GM19351 (cell line): ENCODE results near the gene YAE1.

Experiments
- ATAC-seq: cut with Tn5 transposase; IDR thresholded peaks from one replicate; pipeline ENCODE4 v1.9.1; 2021; ENCODE audit warnings: mild to moderate bottlenecking, moderate library complexity; ENCODE audit not compliant: unreplicated experiment

YAE1 gene

DNA sequence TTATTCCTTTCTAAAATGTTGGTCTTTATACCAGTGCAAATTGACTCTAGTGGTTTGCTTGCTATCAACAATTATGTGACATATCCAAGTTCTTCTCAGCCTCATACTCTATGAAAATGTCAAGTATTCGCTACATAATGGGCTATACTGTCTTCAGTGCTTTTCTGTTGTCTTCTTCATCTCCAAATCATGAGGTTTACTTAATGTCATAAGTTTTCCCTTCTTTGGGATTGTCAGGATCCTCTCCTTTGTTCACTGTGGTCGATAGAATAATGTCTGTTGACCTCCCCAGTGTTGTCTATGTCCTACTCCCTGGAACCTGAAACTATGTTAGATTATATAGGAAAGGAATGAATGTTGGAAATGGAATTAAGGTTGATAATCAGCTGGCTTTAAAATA, 40.7 kb downstream of the YAE1 start:
- no peak for ATAC-seq

GRCh38 chr7:39607865-39608264, 41.7 kb downstream of the YAE1 start:
- no peak for ATAC-seq

DNA sequence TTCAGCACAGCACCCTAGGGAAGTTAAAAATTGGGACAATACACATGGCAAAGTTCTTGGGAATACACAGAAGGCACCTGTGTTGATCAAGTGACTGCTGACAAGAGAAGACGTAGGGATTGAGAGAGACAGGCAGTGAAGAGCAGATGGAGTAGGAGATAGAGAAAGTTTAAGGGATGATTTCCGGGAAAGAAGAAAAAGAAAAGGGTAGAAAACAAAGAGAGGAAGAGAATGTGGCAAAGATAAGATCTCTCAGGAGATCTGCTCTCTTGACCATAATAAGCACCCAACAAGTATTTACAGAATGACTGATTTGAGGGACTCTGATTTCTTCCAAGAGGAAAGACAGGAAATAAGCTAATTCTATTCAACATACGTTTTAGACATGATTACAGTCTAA, 42.1 kb downstream of the YAE1 start:
- no peak for ATAC-seq

DNA sequence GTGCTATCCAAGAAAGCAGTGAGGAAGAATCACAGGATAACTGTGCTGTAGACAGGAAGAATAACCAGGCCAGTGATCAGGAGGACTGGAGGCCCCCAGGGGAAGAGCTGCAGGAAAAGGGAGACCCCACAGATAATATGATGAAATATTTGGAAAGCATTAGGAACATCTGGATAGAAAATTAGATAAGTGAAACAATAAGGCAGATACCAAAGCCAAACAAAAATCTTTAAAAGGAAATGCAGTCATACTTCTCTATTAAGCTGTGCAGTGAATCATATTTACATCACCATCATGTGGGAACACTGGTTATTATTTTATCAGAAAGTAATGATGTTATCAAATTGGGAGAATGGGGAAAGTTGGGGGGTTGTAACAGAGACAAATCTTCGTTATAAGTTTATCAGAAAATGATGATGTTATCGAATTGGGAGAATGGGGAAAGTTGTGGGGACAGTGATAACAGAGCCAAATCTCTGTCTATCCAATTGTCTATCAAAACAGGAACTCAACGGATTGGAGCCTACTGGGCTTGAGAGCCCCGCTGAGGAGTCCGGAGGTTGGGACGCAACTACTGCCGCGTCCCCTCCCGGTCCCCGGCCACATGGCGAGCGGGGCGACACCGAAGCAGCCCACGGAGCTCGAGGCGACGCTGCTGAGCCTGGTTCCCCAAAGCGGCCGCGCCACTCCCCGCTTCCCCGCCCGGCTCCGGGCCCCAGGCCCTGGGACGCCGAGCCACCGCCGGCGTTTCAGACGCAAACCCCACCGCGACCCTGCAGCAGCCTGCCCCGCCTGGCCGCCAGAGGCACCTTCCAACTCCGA, 43.1 kb downstream of the YAE1 start:
- ATAC-seq: peak; percentile 69

- ATAC-seq: peak; percentile 12
These were observed 43.7 kb downstream of the YAE1 start for GRCh38 chr7:39609935-39610263.

DNA sequence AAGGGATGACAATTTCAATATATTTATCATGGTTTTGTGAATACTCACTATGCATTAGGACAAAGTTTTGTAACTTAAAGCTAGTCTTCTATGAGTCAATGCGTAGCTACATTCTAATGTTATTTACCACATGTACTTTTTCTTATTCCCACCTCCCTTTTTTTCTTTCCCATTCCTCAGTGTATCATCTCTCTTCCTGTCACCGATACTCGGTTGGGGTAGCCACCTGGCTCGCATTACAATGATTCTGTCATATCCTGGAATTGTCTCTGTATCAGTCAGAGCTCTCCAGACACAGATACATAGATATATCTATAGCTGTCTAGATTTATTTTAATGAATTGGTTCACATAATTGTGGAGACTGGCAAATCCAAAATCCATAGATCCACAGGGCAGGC, 47.4 kb downstream of the YAE1 start:
- no peak for ATAC-seq

- ATAC-seq: no peak
These were observed 48.1 kb downstream of the YAE1 start for GRCh38 chr7:39614299-39614698.

- no peak for ATAC-seq
These were observed 49.3 kb downstream of the YAE1 start for GRCh38 chr7:39615350-39615975.

- no peak for ATAC-seq
These were observed 49.9 kb downstream of the YAE1 start for GRCh38 chr7:39616138-39616537.

GRCh38 chr7:39617005-39617404, 50.8 kb downstream of the YAE1 start:
- ATAC-seq: no peak

DNA sequence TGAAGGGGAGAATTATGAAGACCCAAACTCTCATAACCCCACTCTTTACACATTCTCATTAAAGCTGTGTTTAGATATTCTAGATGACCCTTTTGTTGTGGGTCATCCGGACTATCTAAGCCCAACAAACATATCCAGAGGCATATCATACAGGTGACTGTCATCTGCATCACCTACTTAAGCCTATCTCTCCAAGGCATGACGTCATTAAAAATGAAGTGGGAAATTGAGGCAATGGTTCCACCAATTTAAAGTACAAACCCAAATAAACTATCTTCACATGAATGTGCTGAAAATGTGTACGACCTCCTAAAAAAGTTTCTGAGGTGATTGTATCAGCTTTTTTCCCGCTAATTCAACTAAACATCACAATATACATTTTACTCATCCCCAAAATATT, 52.7 kb downstream of the YAE1 start:
- no peak for ATAC-seq

- no peak for ATAC-seq
These were observed 54.3 kb downstream of the YAE1 start for GRCh38 chr7:39620486-39620885.

- ATAC-seq: no peak
These were observed 55.1 kb downstream of the YAE1 start for GRCh38 chr7:39621261-39621660.

DNA sequence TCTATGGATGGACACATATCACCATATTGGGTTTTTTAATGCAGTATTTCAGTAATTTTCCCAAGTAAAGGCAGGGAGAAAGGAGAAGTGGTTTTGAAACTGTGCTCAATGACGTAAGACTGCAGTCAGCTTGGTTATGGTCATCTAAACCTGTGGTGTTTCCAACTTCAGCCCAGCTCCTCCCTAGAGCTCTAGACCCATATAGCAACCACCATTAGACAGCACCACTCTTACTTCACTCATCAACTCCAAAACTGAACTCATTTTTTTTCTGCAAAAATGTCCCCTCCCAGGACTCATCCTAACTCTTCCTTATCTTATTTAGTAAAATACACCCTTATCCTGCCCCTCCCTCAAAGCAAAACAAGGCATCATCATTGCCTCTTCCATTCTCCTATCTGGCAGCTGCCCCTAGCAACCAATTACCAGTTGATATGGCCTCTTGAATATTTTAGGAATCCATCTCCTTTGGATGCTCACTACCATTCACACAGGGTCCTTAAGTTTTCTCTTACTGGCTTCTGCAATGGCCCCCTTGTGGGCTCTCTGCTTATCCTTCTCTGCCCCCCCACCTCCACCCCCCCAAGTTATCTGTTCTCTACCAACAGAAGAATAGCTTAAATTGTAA, 55.7 kb downstream of the YAE1 start:
- peak; percentile 40 for ATAC-seq
